ENCODE measurements around the gene FAM168A.

- no peak for TF ChIP-seq CTCF (IDR thresholded peaks at IDR 0.05)
- TF ChIP-seq POLR2A (IDR thresholded peaks at IDR 0.05; ENCODE audit: low read length), result no peak
- TF ChIP-seq MAFK (IDR thresholded peaks at IDR 0.05; ENCODE audit: partially characterized antibody), result no peak
Measured at GRCh38 chr11:73381589-73381988, 216.3 kb downstream of the FAM168A start.

Data from A549 (cell line).